Right lung (tissue), 5 donors: ENCODE data around the gene LUC7L3. TPM values are rescaled to one million over a fixed set of nuclear protein-coding genes. Genes with fewer than 3 reads are reported as not detected.
"Not testable (repeated sequence)": the region's sequence is repeated elsewhere in the genome, so short reads cannot be mapped to it uniquely, and the experiment has no call there.

Source experiments
- DNase-seq, 2 donors: peaks; one replicate each; pipeline ENCODE4 v3.0.0-alpha.2; 2013
- polyA plus RNA-seq, 5 donors: library from polyadenylated mRNA; unstranded; fragments of 120-200 nt; gene quantifications; one replicate each; pipeline versions ENCODE4 v1.2.1 to v1.2.3, GENCODE V29; 2013; ENCODE audit warnings: inconsistent platforms in 1 of 5, low replicate concordance in 1 of 5; ENCODE audit not compliant: insufficient read length in 5 of 5, insufficient read depth in 1 of 5

LUC7L3 gene
- polyA plus RNA-seq, 5 donors, result 485 to 859 (median 763) TPM

- no peak for DNase-seq
Observed at GRCh38 chr17:50781167-50781566, 61.8 kb downstream of the LUC7L3 start.

- peak; percentile 62 to 78 for DNase-seq
Observed at GRCh38 chr17:50783193-50783660, 63.8 kb downstream of the LUC7L3 start.

- DNase-seq, result no peak
Observed at GRCh38 chr17:50783905-50784304, 64.5 kb downstream of the LUC7L3 start.

GRCh38 chr17:50785126-50785525 lies 65.7 kb downstream of the LUC7L3 start:
- no peak for DNase-seq

- DNase-seq, result peak; percentile 76 to 85
Observed at GRCh38 chr17:50785946-50786570, 66.7 kb downstream of the LUC7L3 start.

GRCh38 chr17:50787106-50787505 lies 67.7 kb downstream of the LUC7L3 start:
- no peak for DNase-seq

- no peak for DNase-seq
Observed at GRCh38 chr17:50790618-50791017, 71.2 kb downstream of the LUC7L3 start.

- DNase-seq, result no peak
Observed at GRCh38 chr17:50792132-50792531, 72.7 kb downstream of the LUC7L3 start.

- DNase-seq, result no peak
Observed at GRCh38 chr17:50793007-50793406, 73.6 kb downstream of the LUC7L3 start.

- DNase-seq, result no peak
Observed at GRCh38 chr17:50794361-50794760, 75.0 kb downstream of the LUC7L3 start.

- DNase-seq, result no peak
Observed at GRCh38 chr17:50797135-50797810, 77.9 kb downstream of the LUC7L3 start.

- DNase-seq, result no peak
Observed at GRCh38 chr17:50798424-50799288, 79.3 kb downstream of the LUC7L3 start.

- DNase-seq, result no peak
Observed at GRCh38 chr17:50799582-50799981, 80.2 kb downstream of the LUC7L3 start.

- no peak for DNase-seq
Observed at GRCh38 chr17:50800196-50800700, 80.8 kb downstream of the LUC7L3 start.

GRCh38 chr17:50802609-50803571 lies 83.5 kb downstream of the LUC7L3 start:
- DNase-seq, result no peak

GRCh38 chr17:50803676-50804075 lies 84.3 kb downstream of the LUC7L3 start:
- DNase-seq, result no peak

- not testable (repeated sequence) for DNase-seq
Observed at GRCh38 chr17:50804749-50805475, 85.5 kb downstream of the LUC7L3 start.

- DNase-seq, result no peak
Observed at GRCh38 chr17:50805486-50805885, 86.1 kb downstream of the LUC7L3 start.
